GM19240 (cell line): ENCODE results near the gene DGAT2.

Experiments used
- DNase-seq: peaks from one replicate; pipeline ENCODE4 v3.0.0; 2011; ENCODE audit warnings: low spot score; ENCODE audit not compliant: insufficient read length

Gene DGAT2

DNA sequence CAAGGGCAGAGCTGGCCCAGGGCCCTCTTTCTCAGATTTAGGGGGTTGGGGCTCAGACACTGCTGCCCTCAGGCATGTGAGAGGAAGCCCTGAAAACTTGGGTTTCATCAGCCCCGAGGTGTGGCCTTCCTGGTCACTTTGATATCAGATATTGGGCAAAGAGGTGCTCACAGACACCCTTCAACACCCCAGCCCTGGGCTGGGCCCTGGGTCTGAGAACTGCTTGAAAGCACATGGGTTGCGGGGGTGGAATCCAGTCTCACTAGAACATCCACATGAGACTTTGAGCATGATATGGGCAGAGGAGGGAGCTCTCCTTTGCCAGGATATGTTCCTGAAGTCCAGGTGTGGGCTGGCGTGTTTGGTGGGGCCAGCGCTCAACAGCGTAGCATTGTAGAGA, 10.4 kb downstream of the DGAT2 start:
- DNase-seq: no peak

GRCh38 chr11:75779960-75780359, 11.4 kb downstream of the DGAT2 start:
- no peak for DNase-seq

DNA sequence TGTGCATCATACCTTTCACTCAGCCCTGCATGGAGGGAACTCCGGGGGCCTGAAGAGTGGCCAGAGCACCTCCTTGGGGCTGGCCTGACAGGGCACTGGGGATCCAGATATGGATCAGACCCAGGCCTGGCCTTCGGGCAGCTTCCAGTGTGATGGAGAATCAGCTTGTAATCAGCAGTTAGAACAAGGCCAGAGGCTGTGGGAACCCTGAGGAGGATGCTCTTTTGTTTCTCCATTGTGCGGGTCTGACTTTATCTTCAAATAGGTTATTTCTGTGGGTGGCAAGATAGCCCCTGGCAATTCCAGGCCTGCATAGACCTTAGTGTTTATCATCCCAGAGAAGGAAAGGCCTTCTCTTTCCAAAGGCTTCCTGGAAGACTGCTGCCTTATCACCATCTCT, 12.3 kb downstream of the DGAT2 start:
- DNase-seq: no peak

DNA sequence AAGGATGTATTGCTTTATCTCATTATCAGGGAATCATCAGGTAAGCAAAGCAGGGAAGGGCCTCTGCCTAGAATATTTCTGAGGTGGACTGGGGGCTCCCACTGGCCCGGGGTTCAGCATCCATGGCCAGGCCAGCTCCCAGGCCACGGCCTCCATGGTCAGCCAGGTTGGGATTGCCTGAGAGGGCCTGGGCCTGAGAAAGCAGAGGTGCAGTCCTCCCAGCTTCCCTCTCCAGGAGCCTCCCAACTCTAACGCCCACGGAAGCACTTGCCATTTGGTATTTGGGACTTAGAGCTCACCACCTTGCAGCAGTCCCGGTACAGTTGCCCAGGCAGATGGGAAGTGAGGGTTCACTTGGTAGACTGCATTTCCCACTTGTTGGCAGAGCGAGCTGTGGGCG, 12.7 kb downstream of the DGAT2 start:
- DNase-seq: no peak

- no peak for DNase-seq
These were observed 13.3 kb downstream of the DGAT2 start for GRCh38 chr11:75781831-75782230.

GRCh38 chr11:75782540-75783263, 14.1 kb downstream of the DGAT2 start:
- DNase-seq: no peak

- DNase-seq: no peak
These were observed 15.0 kb downstream of the DGAT2 start for GRCh38 chr11:75783416-75784084.

DNA sequence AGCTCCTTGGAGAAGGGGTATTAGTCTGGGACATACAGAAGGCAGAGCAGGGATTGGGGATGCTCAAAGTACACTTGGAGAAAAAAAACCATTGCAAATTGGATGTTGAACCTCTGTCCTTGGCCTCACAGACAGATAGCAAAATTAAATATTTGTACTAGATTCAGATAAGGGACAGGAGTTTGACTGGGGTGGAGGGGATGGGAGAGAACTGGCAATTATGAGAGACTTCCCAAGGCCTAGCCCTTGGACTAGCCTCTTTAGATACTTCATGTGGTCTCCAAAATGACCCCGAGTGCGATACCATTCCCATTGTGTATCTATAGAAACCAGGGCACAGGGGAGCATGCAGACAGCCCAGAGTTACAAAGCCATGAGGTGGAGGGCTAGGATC, 15.5 kb downstream of the DGAT2 start:
- no peak for DNase-seq

DNA sequence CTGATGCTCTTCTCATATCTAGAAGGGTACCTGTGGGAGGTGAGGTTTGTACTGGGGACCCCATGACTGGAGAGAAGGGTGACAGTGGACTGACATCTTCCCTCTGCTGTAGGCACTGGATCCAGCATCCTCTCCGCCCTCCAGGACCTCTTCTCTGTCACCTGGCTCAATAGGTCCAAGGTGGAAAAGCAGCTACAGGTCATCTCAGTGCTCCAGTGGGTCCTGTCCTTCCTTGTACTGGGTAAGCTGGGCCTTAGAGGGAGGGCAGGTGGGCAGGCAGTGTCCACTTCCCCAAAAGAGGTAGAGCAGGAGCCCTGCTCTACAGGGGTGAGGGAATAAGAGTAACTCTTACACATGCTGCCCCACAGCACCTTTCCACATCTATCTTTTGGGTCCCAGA, 15.9 kb downstream of the DGAT2 start:
- DNase-seq: no peak

- DNase-seq: no peak
These were observed 16.6 kb downstream of the DGAT2 start for GRCh38 chr11:75785187-75785586.

DNA sequence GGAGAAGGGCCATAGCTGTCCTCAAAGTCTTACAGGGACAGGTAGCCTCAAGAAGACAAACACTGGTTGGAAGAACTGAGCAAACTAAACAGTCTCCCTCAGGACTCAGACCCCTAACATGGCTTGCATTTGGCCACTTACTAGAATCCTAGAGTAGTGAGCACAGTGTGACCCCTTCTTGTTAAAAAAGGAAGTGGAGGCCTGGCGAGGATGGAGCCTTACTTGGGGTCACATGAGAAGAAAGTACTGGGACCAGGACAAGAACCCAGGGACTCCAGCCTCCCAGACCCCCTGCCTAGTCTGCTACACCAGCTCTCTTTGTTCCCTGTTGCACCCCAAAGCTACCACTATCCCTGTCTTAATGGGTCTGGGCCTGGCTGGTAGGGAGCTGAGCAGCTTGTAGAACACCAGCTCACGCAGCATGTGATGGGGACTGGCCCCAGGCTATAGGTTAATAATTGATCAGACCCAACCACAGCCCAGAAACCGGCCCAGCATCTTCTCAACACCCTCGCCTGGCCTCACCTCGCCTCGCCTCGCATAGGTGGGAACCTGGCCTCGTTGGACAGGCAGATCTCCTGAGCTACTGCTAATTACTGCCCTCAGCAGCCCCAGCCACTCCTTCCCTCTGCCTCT, 17.6 kb downstream of the DGAT2 start:
- DNase-seq: peak; percentile 41

GRCh38 chr11:75789521-75789920, 20.9 kb downstream of the DGAT2 start:
- DNase-seq: no peak

- DNase-seq: no peak
These were observed 22.4 kb downstream of the DGAT2 start for GRCh38 chr11:75790986-75791385.

GRCh38 chr11:75792127-75792731, 23.7 kb downstream of the DGAT2 start:
- DNase-seq: no peak

- DNase-seq: no peak
These were observed 24.6 kb downstream of the DGAT2 start for GRCh38 chr11:75792997-75793800.

DNA sequence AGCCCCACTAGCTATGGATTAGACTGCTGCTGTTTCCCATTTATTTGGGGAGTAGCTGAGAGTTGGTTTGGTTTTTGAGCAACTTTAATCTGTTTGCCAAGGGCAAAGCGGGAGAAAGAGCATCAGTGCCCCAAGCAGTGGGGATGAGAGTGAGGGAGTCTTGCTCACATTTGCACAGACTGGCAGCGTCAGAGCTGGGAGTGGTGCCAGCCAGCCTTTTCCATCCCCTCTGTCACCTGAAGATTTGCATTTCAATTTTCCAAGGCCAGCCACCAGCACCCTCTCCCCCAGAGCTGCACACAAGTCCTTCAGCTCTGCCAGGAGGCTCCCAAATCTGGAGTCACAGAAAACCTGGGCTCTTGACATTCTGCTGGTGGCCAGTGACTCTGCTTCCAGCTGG, 25.4 kb downstream of the DGAT2 start:
- DNase-seq: no peak

GRCh38 chr11:75795276-75796090, 26.9 kb downstream of the DGAT2 start:
- DNase-seq: no peak

GRCh38 chr11:75796091-75796435, 27.5 kb downstream of the DGAT2 start:
- no peak for DNase-seq

- DNase-seq: no peak
These were observed 28.5 kb downstream of the DGAT2 start for GRCh38 chr11:75797116-75797515.

GRCh38 chr11:75797792-75798191, 29.2 kb downstream of the DGAT2 start:
- DNase-seq: no peak
